Spleen (tissue), 7 donors: ENCODE data around the gene MAMDC2.
"Not testable (repeated sequence)": the region's sequence is repeated elsewhere in the genome, so short reads cannot be mapped to it uniquely, and the experiment has no call there.

ENCODE experiments used
- CTCF ChIP-seq, 11 experiments: fragments of 200-600 bp in 7 of 11; fragments of 450-650 bp in 4 of 11; sonication (generic) in 4 of 11; IDR thresholded peaks in 8 of 11; conservative IDR thresholded peaks in 3 of 11; 1 replicate in 7 of 11; 2 replicates in 4 of 11; pipeline versions ENCODE4 v1.4.0 to v1.8.0; 2016 to 2021; ENCODE audit warnings: antibody characterized with exemption in 11 of 11, inconsistent platforms in 4 of 11, mild to moderate bottlenecking in 1 of 11
- POLR2A ChIP-seq, 3 donors: fragments of 450-650 bp; IDR thresholded peaks; one replicate each; pipeline ENCODE4 v1.5.1; 2017; ENCODE audit warnings: antibody characterized with exemption in 3 of 3, mild to moderate bottlenecking in 1 of 3
- donor health status: DM: no; HTN: no; CAD: no; lungs with moderate emphysema.
- donor health status: DM: no; HTN: no; CAD: no.
- donor health status: DM: no; HTN: no; CAD: no.

- not testable (repeated sequence) for TF ChIP-seq CTCF (IDR thresholded peaks at IDR 0.05 in 8 of 11, conservative IDR thresholded peaks at IDR 0.05 in 3 of 11); POLR2A (IDR thresholded peaks at IDR 0.05)
These were observed 202.3 kb downstream of the MAMDC2 start for GRCh38 chr9:70245952-70246351.
